GM23248 (cell line): ENCODE results near the gene ZDHHC13. TPM values are rescaled to one million over a fixed set of nuclear protein-coding genes. Genes with fewer than 3 reads are reported as not detected.

Experiments used
- DNase-seq: peaks from one replicate; pipeline ENCODE4 v3.0.0-alpha.2; 2015
- H2AFZ ChIP-seq: fragments of 200-600 bp; sonication (generic); 2 replicates; pipeline ENCODE4 v1.6.1; 2016; ENCODE audit warnings: antibody characterized with exemption
- H3F3A ChIP-seq: fragments of 200-600 bp; sonication (generic); 2 replicates; pipeline ENCODE4 v1.6.1; 2016; ENCODE audit warnings: mild to moderate bottlenecking, antibody characterized with exemption, mixed run types; ENCODE audit not compliant: insufficient read depth
- H3K27ac ChIP-seq: fragments of 200-600 bp; sonication (generic); 2 replicates; pipeline ENCODE4 v1.5.1; 2016; ENCODE audit warnings: mild to moderate bottlenecking
- H3K27me3 ChIP-seq: fragments of 200-600 bp; sonication (generic); replicated peaks from 2 replicates; pipeline ENCODE4 v1.6.1; 2016; ENCODE audit warnings: mild to moderate bottlenecking; ENCODE audit not compliant: insufficient read depth
- H3K36me3 ChIP-seq: fragments of 200-600 bp; sonication (generic); 2 replicates; pipeline ENCODE4 v1.6.1; 2016; ENCODE audit warnings: low read depth, mild to moderate bottlenecking
- H3K4me1 ChIP-seq: fragments of 200-600 bp; sonication (generic); 2 replicates; pipeline ENCODE4 v1.6.1; 2016; ENCODE audit warnings: mild to moderate bottlenecking; ENCODE audit not compliant: insufficient read depth
- H3K4me2 ChIP-seq: fragments of 200-600 bp; sonication (generic); one replicate; pipeline ENCODE4 v1.6.1; 2016; ENCODE audit warnings: mild to moderate bottlenecking; ENCODE audit not compliant: unreplicated experiment
- H3K4me3 ChIP-seq: fragments of 200-600 bp; sonication (generic); 2 replicates; pipeline ENCODE4 v1.5.1; 2016; ENCODE audit warnings: mild to moderate bottlenecking
- H3K79me2 ChIP-seq: fragments of 200-600 bp; sonication (generic); 2 replicates; pipeline ENCODE4 v1.6.1; 2016; ENCODE audit warnings: mild to moderate bottlenecking; ENCODE audit not compliant: insufficient read depth
- H3K9ac ChIP-seq: fragments of 200-600 bp; sonication (generic); 2 replicates; pipeline ENCODE4 v1.6.1; 2016; ENCODE audit warnings: mild to moderate bottlenecking
- H3K9me2 ChIP-seq: fragments of 200-600 bp; sonication (generic); 2 replicates; pipeline ENCODE4 v1.6.1; 2016; ENCODE audit warnings: mixed run types, mild to moderate bottlenecking, moderate library complexity; ENCODE audit not compliant: insufficient read depth
- H3K9me3 ChIP-seq: fragments of 200-600 bp; sonication (generic); one replicate; pipeline ENCODE4 v1.6.1; 2017; ENCODE audit warnings: low read depth
- H4K20me1 ChIP-seq: fragments of 200-600 bp; sonication (generic); 2 replicates; pipeline ENCODE4 v1.6.0; 2016; ENCODE audit not compliant: insufficient read depth
- EZH2 ChIP-seq: fragments of 200-600 bp; sonication (generic); IDR thresholded peaks from 2 replicates; pipeline ENCODE4 v1.6.1; 2018; ENCODE audit warnings: antibody characterized with exemption, mild to moderate bottlenecking; ENCODE audit not compliant: insufficient read depth, poor library complexity, severe bottlenecking
- EZH2phosphoT487 ChIP-seq: fragments of 200-600 bp; sonication (generic); IDR thresholded peaks from 2 replicates; pipeline ENCODE4 v1.6.1; 2018; ENCODE audit warnings: antibody characterized with exemption, moderate library complexity, mild to moderate bottlenecking, low read depth; ENCODE audit not compliant: insufficient read depth
- WGBS, 2 experiments: methylation state at CpG; one replicate each; pipeline ENCODE4 v1.1.6; 2015 to 2017; ENCODE audit warnings: low lambda C conversion rate in 2 of 2, low coverage in 1 of 2; ENCODE audit errors: missing lambda C conversion rate in 2 of 2; 5-methylcytosine and 5-hydroxymethylcytosine counted together
- in situ Hi-C: fragments of 300-500 bp; cut with MboI; formaldehyde crosslinking; loops from 2 replicates; pipeline ENCODE4 v1.15.0; 2020
- polyA plus RNA-seq: library from polyadenylated mRNA; unstranded; fragments of >200 nt; fragmentation: Nextera tagmentation; extraction: Ambion mirVana; gene quantifications from 2 replicates; pipeline ENCODE4 v1.2.1, GENCODE V29; 2016
- total RNA-seq: library from RNA; depleted of rRNA; stranded (reverse); fragments of >200 nt; shearing (Covaris generic); gene quantifications from 2 replicates; pipeline ENCODE4 v1.2.3, GENCODE V29; 2014

Gene ZDHHC13
- total and polyA plus RNA-seq, 2 experiments from 2014 or later, result 10.9 to 12.5 TPM

GRCh38 chr11:19218216-19218615 is 101.2 kb downstream of the ZDHHC13 start:
- H3K9me2 ChIP-seq, result no peaks in the 10 kb centered on the region
- no peak overlapping the region for H3K27ac ChIP-seq
- WGBS, 2 experiments, result 61% methylated on average over 3 of the region's 3 CpGs
- TF ChIP-seq EZH2 (no peak), EZH2phosphoT487 (no peak)
- H3K9me3 ChIP-seq, result no peaks in the 10 kb centered on the region
- no peak overlapping the region for H3K4me3 ChIP-seq
- no peaks in the 10 kb centered on the region for H3K36me3 ChIP-seq
- H3K9ac ChIP-seq, result no peak overlapping the region
- no peak for DNase-seq
- H2AFZ ChIP-seq, result no peak overlapping the region
- peaks cover 29% of the 10 kb centered on the region for H3K27me3 ChIP-seq
- in situ Hi-C loops, result no loop called here
- H3K4me2 ChIP-seq, result no peak overlapping the region
- no peaks in the 10 kb centered on the region for H3K4me1 ChIP-seq
- no peaks in the 10 kb centered on the region for H3F3A ChIP-seq
- H4K20me1 ChIP-seq, result no peaks in the 10 kb centered on the region
- no peaks in the 10 kb centered on the region for H3K79me2 ChIP-seq

DNA sequence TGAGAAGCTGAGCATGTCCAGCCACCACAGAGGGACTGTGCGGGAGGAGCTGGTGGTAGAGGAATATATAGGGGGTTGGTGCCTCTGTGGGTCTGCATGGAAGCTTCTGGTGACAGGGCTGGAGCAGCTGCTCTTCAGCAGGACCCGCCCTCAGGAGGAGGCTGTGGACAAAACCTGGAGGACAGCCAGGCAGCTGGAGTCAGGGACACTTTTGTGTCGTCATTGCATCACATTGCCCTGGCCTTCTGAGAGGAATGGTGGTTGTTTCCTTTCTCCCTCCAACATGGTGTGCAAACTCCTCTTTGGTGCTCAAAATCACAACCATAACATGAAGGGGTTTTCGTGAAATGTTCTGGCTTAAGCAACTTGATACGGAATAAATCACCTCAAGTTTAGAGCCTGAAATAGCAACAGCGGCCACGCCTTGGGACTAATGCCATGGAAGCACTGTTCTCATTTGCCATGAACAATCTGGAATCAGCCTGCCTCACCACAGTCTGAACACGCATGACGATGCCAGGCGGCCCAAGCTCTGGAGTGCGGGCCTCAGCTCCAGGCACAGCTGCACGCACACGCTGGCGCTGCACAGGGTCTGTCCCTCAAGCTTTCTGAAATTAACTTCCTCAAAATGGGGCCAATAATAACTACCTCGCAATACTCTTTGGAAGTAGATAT is 102.0 kb downstream of the ZDHHC13 start:
- H3K9ac ChIP-seq, result no peak overlapping the region
- DNase-seq, result no peak
- no peak overlapping the region for H3K4me2 ChIP-seq
- H3F3A ChIP-seq, result no peaks in the 10 kb centered on the region
- H4K20me1 ChIP-seq, result no peaks in the 10 kb centered on the region
- H2AFZ ChIP-seq, result no peak overlapping the region
- H3K9me2 ChIP-seq, result no peaks in the 10 kb centered on the region
- no peaks in the 10 kb centered on the region for H3K79me2 ChIP-seq
- WGBS, 2 experiments, result 65 to 68% methylated on average over 15 of the region's 15 CpGs
- in situ Hi-C loops, result no loop called here
- no peak overlapping the region for H3K27ac ChIP-seq
- H3K36me3 ChIP-seq, result no peaks in the 10 kb centered on the region
- no peak for TF ChIP-seq EZH2
- TF ChIP-seq EZH2phosphoT487, result no peak
- peaks cover 29% of the 10 kb centered on the region for H3K27me3 ChIP-seq
- no peaks in the 10 kb centered on the region for H3K4me1 ChIP-seq
- H3K4me3 ChIP-seq, result no peak overlapping the region
- no peaks in the 10 kb centered on the region for H3K9me3 ChIP-seq

GRCh38 chr11:19220903-19221724 is 104.1 kb downstream of the ZDHHC13 start:
- Histone ChIP-seq H3K9me2 (no peaks in the 10 kb centered on the region), H4K20me1 (no peaks in the 10 kb centered on the region), H3F3A (no peaks in the 10 kb centered on the region), H3K4me3 (no peak overlapping the region), H2AFZ (no peak overlapping the region), H3K4me1 (no peaks in the 10 kb centered on the region), H3K9me3 (no peaks in the 10 kb centered on the region), H3K27me3 (peaks cover 21% of the 10 kb centered on the region), H3K79me2 (no peaks in the 10 kb centered on the region), H3K27ac (no peak overlapping the region), H3K4me2 (no peak overlapping the region), H3K9ac (no peak overlapping the region), H3K36me3 (no peaks in the 10 kb centered on the region)
- TF ChIP-seq EZH2phosphoT487, result no peak
- no peak for TF ChIP-seq EZH2
- no peak for DNase-seq
- WGBS, 2 experiments, result 69 to 80% methylated on average over 3 of the region's 3 CpGs
- in situ Hi-C loops, result no loop called here

DNA sequence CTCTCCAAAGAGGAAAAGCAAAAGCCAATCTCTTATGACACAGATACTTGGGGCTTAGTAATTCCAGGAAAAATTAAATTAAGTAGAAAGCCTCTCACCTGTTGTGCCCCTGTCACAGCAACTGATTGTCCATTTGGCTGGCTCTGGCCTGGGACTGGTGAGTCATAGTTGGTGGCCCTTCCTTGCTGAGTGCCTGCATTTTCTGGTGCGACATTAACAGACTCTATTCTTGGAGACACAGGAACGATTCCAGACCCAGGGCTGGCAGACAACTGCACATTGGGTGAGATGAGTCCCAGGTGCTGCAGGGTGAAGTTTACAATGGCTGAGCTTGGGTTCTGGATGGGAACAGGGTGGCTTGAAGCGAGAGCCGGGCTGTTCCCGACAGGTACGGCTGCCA is 108.2 kb downstream of the ZDHHC13 start:
- Histone ChIP-seq H3K4me2 (no peak overlapping the region), H3K4me3 (no peak overlapping the region), H3K79me2 (no peaks in the 10 kb centered on the region), H3K4me1 (no peaks in the 10 kb centered on the region), H3K27ac (no peak overlapping the region), H3K36me3 (no peaks in the 10 kb centered on the region), H3K9me2 (no peaks in the 10 kb centered on the region), H4K20me1 (no peaks in the 10 kb centered on the region), H2AFZ (no peak overlapping the region), H3K9me3 (no peaks in the 10 kb centered on the region), H3F3A (no peaks in the 10 kb centered on the region), H3K9ac (no peak overlapping the region), H3K27me3 (no peaks in the 10 kb centered on the region)
- in situ Hi-C loops, result no loop called here
- no peak for TF ChIP-seq EZH2
- no peak for TF ChIP-seq EZH2phosphoT487
- WGBS, 2 experiments, result 91 to 92% methylated on average over 6 of the region's 6 CpGs
- DNase-seq, result no peak
